ENCODE results near the gene NEK7.

Gene NEK7

DNA sequence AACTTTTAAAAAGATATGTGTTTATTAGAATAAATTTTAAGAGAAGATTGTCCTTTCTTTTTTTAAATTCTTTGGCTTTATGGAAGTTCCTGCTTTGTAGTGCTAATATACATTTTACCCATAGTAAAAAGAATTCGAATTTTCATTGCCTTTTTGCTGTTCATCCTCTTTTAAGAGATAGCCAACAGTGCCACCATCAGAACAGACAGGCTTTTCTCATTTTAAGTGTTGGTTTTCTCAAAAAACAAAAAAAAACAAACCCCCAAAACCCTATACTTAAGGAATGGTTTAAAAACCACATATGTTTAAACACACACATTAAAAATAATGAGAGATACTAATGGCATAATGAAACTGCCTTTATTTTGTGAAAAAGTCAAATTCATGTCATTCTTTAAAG, 118.8 kb downstream of the NEK7 start:
- no peak for DNase-seq (ENCODE audit: low read depth)
- TF ChIP-seq, protein P1, sequence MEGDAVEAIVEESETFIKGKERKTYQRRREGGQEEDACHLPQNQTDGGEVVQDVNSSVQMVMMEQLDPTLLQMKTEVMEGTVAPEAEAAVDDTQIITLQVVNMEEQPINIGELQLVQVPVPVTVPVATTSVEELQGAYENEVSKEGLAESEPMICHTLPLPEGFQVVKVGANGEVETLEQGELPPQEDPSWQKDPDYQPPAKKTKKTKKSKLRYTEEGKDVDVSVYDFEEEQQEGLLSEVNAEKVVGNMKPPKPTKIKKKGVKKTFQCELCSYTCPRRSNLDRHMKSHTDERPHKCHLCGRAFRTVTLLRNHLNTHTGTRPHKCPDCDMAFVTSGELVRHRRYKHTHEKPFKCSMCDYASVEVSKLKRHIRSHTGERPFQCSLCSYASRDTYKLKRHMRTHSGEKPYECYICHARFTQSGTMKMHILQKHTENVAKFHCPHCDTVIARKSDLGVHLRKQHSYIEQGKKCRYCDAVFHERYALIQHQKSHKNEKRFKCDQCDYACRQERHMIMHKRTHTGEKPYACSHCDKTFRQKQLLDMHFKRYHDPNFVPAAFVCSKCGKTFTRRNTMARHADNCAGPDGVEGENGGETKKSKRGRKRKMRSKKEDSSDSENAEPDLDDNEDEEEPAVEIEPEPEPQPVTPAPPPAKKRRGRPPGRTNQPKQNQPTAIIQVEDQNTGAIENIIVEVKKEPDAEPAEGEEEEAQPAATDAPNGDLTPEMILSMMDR (conservative IDR thresholded peaks at IDR 0.05; ENCODE audit: low read depth, low read length): no peak
- H3K4me3 ChIP-seq (ENCODE audit: low read depth, low read length): no peak overlapping the region

DNA sequence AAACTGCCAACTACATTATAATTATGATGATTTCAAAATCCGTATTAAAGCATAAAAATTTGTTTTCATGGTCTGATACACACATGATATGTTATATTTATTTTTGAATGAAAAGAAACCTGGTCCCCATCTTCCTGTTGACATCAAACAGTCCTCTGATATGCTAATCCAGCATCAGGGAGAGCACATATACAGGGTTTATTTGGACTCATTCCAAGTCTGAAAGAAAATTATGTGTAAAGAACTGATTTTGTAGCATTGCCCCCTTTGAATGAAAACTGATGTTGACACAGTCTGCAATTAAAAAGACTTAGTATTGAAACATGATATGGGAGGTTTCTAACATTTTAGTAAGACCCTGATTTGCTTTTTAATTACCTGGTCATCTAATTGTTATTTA, 119.4 kb downstream of the NEK7 start:
- TF ChIP-seq, protein P1 (conservative IDR thresholded peaks at IDR 0.05; ENCODE audit: low read depth, low read length): no peak
- DNase-seq (ENCODE audit: low read depth): no peak
- no peak overlapping the region for H3K4me3 ChIP-seq (ENCODE audit: low read depth, low read length)

DNA sequence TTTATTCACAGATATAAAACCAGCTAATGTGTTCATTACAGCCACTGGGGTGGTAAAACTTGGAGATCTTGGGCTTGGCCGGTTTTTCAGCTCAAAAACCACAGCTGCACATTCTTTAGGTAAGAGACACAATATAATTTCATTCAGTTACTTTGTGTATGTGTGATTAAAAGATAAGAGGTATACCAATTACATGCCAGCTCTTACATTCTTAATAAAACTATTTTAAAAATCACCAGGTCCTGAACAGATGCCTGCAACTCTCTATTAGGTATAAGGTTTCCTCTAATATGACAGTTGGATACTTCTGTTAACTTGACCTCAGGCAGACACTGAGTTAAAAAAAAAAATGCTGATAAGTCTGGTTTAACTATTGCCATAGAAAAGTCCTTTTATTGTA, 122.1 kb downstream of the NEK7 start:
- TF ChIP-seq, protein P1 (conservative IDR thresholded peaks at IDR 0.05; ENCODE audit: low read depth, low read length): no peak
- no peak overlapping the region for H3K4me3 ChIP-seq (ENCODE audit: low read depth, low read length)

DNA sequence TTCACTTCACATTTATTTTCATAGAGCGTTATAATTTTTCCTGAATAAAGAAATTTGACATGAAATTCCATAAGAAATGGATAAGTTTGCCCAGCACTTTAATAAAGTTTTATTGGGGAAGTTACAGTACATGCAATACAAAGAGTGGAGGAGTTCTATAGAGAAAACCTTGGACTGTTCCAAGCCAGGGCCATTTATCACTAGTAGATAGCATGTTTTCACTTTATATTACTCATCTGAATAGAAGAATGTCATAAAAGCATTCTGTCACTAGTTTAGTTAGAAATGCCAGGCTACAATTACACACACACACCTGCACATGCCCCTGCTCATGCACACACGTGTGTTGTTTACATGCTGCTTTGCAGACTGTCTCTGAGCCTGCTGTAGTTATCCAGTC, 123.3 kb downstream of the NEK7 start:
- no peak overlapping the region for H3K4me3 ChIP-seq (ENCODE audit: low read depth, low read length)
- DNase-seq (ENCODE audit: low read depth): no peak
- TF ChIP-seq, protein P1 (conservative IDR thresholded peaks at IDR 0.05; ENCODE audit: low read depth, low read length): no peak

More for the DNA sequence above, 122.1 kb downstream of the NEK7 start:
- DNase-seq (ENCODE audit: low read depth): no peak

DNA sequence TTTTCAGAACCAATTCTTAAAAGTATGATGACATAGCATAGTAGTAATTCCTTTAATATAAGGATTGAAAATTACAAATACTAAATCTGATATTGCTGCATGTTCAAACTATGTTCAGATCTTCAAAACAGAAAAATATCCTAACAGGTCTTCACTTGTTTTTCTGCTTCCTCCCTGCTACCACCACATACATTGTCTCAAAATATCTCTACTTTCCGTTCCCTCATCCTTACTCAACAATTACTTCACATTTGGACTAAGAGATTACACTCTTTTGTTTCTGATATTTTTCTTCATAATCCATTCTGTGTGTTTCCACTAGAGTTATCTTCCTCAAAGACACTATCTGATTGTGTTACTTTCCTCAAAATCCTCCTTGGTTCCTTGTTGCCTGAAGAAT, 125.1 kb downstream of the NEK7 start:
- H3K4me3 ChIP-seq (ENCODE audit: low read depth, low read length): no peak overlapping the region
- DNase-seq (ENCODE audit: low read depth): no peak
- TF ChIP-seq, protein P1 (conservative IDR thresholded peaks at IDR 0.05; ENCODE audit: low read depth, low read length): no peak

DNA sequence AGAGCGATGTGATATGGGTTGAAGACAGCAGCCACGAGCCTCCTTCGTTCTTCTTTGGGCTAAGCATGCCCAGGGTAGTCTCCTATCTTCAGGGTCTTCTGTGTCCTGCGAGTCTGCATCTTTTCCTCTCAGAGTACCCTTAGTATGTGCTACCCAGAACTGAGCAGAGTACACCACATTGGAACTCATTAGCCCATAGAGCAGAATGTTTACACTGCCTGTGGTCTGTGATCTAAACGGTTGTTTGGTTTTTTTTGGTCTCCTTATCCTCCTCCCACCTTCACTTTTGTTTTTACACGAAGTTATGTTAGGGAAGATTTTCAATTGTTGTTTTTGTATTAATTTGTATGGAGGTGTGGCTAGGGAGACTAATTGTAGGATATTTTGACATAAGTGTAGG, 126.4 kb downstream of the NEK7 start:
- TF ChIP-seq, protein P1 (conservative IDR thresholded peaks at IDR 0.05; ENCODE audit: low read depth, low read length): no peak
- no peak overlapping the region for H3K4me3 ChIP-seq (ENCODE audit: low read depth, low read length)
- DNase-seq (ENCODE audit: low read depth): no peak

DNA sequence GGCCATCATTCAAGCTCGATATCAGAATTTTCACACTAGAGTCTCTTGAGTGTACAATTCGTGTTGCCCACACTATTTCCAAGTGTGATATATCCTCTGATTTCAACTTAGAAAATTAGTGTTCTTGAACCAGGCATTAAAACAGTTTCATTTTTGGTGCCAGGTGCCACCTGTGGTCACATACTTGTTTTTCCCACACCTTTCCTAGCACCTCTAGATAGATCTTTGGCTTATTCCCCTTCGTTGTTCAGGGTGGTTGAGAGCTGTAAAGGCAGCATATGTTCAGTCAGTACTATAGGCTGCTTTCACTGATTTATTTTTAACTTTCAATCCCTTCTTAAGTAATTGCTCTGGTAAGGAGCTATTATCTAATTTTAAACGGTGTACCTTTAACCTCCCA, 131.1 kb downstream of the NEK7 start:
- no peak overlapping the region for H3K4me3 ChIP-seq (ENCODE audit: low read depth, low read length)
- TF ChIP-seq, protein P1 (conservative IDR thresholded peaks at IDR 0.05; ENCODE audit: low read depth, low read length): no peak
- DNase-seq (ENCODE audit: low read depth): no peak
